Measurements from ENCODE around the gene MAFG. TPM values are rescaled to one million over a fixed set of nuclear protein-coding genes. Genes with fewer than 3 reads are reported as not detected.

The MAFG gene
- total and polyA plus RNA-seq, 2 of the 13 experiments (the other 11 are each of a cell fraction or from before 2014, with no cell fraction given) = 14.5 to 20.0 TPM

- TF ChIP-seq KIAA2018 (CRISPR knock-in tag; IDR thresholded peaks at IDR 0.05; ENCODE audit: borderline replicate concordance) (no peak), ZNF530 (CRISPR knock-in tag; IDR thresholded peaks at IDR 0.05; ENCODE audit: low read depth) (no peak), DR1 (CRISPR knock-in tag; IDR thresholded peaks at IDR 0.05) (peak; percentile 77; the same call in 1 of the 2 replicates), HIVEP1 (CRISPR knock-in tag; IDR thresholded peaks at IDR 0.05) (peak; percentile 94), ZNF496 (CRISPR knock-in tag; IDR thresholded peaks at IDR 0.05; ENCODE audit: insufficient replicate concordance) (no peak), SAFB2 (CRISPR knock-in tag; IDR thresholded peaks at IDR 0.05; ENCODE audit: borderline replicate concordance, low read depth) (no peak; the same call in 1 of the 2 replicates), ZNF513 (CRISPR knock-in tag; conservative IDR thresholded peaks at IDR 0.05) (no peak), ZNF354B (CRISPR knock-in tag; IDR thresholded peaks at IDR 0.05) (0 out of 2 replicates have a peak, but pooled peaks have one; percentile 39), ZNF800 (CRISPR knock-in tag; IDR thresholded peaks at IDR 0.05) (peak; percentile 34; the same call in 1 of the 2 replicates), ZNF580 (CRISPR knock-in tag; IDR thresholded peaks at IDR 0.05; ENCODE audit: borderline replicate concordance, low read depth) (no peak), GATAD2A (CRISPR knock-in tag; IDR thresholded peaks at IDR 0.05) (peak; percentile 46), ZNF34 (CRISPR knock-in tag; IDR thresholded peaks at IDR 0.05; ENCODE audit: borderline replicate concordance) (no peak), ZNF333 (CRISPR knock-in tag; IDR thresholded peaks at IDR 0.05; ENCODE audit: borderline replicate concordance) (no peak), MIER3 (CRISPR knock-in tag; IDR thresholded peaks at IDR 0.05; ENCODE audit: borderline replicate concordance) (no peak)
- TF ChIP-seq, protein P1, sequence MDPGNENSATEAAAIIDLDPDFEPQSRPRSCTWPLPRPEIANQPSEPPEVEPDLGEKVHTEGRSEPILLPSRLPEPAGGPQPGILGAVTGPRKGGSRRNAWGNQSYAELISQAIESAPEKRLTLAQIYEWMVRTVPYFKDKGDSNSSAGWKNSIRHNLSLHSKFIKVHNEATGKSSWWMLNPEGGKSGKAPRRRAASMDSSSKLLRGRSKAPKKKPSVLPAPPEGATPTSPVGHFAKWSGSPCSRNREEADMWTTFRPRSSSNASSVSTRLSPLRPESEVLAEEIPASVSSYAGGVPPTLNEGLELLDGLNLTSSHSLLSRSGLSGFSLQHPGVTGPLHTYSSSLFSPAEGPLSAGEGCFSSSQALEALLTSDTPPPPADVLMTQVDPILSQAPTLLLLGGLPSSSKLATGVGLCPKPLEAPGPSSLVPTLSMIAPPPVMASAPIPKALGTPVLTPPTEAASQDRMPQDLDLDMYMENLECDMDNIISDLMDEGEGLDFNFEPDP (CRISPR knock-in tag; conservative IDR thresholded peaks at IDR 0.05) = 0 out of 2 replicates have a peak, but pooled peaks have one; percentile 88
Observed at GRCh38 chr17:81926451-81927151, 934 bp downstream of the MAFG start (continued).

Data from HepG2 (cell line).